ENCODE measurements around the gene PHYHIPL.

DNA sequence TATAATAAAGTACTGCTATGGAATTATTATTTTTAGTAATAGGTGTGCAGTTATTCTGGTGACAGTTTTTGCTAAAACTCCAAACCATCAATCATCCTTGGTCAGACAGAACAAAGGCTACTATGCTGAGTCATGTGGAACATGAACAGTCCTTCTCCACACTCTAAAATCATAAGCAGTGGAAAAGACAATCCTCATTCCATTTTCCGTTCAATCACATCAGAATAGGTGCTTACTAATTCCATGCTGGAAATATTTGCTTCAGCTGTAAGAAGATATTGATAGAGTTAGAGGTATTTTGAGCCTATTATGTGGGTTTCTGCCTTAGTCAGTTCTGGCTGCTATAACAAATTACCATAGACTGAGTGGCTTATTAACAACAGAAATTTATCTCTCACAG, 103.0 kb downstream of the PHYHIPL start:
- TF ChIP-seq, protein P1, sequence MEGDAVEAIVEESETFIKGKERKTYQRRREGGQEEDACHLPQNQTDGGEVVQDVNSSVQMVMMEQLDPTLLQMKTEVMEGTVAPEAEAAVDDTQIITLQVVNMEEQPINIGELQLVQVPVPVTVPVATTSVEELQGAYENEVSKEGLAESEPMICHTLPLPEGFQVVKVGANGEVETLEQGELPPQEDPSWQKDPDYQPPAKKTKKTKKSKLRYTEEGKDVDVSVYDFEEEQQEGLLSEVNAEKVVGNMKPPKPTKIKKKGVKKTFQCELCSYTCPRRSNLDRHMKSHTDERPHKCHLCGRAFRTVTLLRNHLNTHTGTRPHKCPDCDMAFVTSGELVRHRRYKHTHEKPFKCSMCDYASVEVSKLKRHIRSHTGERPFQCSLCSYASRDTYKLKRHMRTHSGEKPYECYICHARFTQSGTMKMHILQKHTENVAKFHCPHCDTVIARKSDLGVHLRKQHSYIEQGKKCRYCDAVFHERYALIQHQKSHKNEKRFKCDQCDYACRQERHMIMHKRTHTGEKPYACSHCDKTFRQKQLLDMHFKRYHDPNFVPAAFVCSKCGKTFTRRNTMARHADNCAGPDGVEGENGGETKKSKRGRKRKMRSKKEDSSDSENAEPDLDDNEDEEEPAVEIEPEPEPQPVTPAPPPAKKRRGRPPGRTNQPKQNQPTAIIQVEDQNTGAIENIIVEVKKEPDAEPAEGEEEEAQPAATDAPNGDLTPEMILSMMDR (conservative IDR thresholded peaks at IDR 0.05 in 1 of 2, IDR thresholded peaks at IDR 0.05 in 1 of 2; ENCODE audit: low read depth in 1 of 2, low read length in 2 of 2), result no peak
- no peak for TF ChIP-seq EZH2 (IDR thresholded peaks at IDR 0.05; ENCODE audit: low read length, missing control alignments)

All from fibroblast of lung (primary cell).